ENCODE data around the gene D2HGDH. TPM values are rescaled to one million over a fixed set of nuclear protein-coding genes. Genes with fewer than 3 reads are reported as not detected.

Gene D2HGDH
- total and polyA plus RNA-seq, 8 donors, result 14.9 to 116 (median 25.6) TPM

GRCh38 chr2:241733391-241734207 is 831 bp upstream of the D2HGDH start:
- Histone ChIP-seq H3K27me3 (no peaks in the 10 kb centered on the region), H3K27ac (peak overlapping the region in 1 of 4 donors; percentile 82), H3K36me3 (no peaks in the 10 kb centered on the region), H3K4me3 (peak overlapping the region; percentile 85 to 100 (median 96)), H3K4me1 (no peaks in the 10 kb centered on the region), H3K9me3 (no peaks in the 10 kb centered on the region)
- TF ChIP-seq CTCF (IDR thresholded peaks at IDR 0.05), result no peak
- ATAC-seq (no peak), DNase-seq (peak in 2 of 6 donors; percentile 31 to 77), FAIRE-seq (no peak)
- 76 to 82% methylated on average over 23 of the region's 23 CpGs for WGBS, 2 donors
- intact Hi-C loops (cut with DNase I), result no loop called here

DNA sequence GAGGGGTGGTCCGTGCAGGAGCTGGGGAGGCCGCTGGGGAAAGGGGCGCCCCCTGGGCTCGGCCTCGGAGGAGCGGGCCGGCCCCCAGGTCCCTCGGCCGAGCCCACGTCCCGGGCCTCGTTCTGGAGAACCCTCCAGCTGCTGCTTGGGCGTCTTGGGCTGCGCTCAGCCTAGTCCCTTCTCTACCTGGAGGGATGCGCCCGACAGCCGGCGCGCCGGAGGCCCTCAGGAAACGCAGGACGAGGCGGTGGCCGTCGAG is 293 bp upstream of the D2HGDH start:
- 1 to 3% methylated on average over 14 to 25 of the region's 25 CpGs for WGBS, 2 donors
- TF ChIP-seq CTCF (IDR thresholded peaks at IDR 0.05), result no peak
- no peak for FAIRE-seq

GRCh38 chr2:241736111-241736510 is 1.7 kb downstream of the D2HGDH start:
- DNase-seq (no peak), FAIRE-seq (no peak), ATAC-seq (no peak)
- H3K4me1 ChIP-seq, result no peaks in the 10 kb centered on the region
- TF ChIP-seq CTCF (IDR thresholded peaks at IDR 0.05), result no peak
- no peaks in the 10 kb centered on the region for H3K27me3 ChIP-seq
- no peak overlapping the region for H3K4me3 ChIP-seq
- no peaks in the 10 kb centered on the region for H3K9me3 ChIP-seq
- H3K27ac ChIP-seq, result no peak overlapping the region
- intact Hi-C loops (cut with DNase I), result no loop called here
- no peaks in the 10 kb centered on the region for H3K36me3 ChIP-seq
- WGBS, 2 donors, result 71 to 78% methylated on average over 3 of the region's 3 CpGs

More for the DNA sequence above, 293 bp upstream of the D2HGDH start:
- H3K9me3 ChIP-seq, result no peaks in the 10 kb centered on the region
- H3K4me3 ChIP-seq, result peak overlapping the region; percentile 85 to 100 (median 96)
- H3K27ac ChIP-seq, result peak overlapping the region in 2 of 4 donors; percentile 50 to 82
- no peaks in the 10 kb centered on the region for H3K36me3 ChIP-seq
- ATAC-seq (peak in 1 of 4 donors; percentile 3), DNase-seq (peak in 1 of 6 donors; percentile 31)
- H3K4me1 ChIP-seq, result no peaks in the 10 kb centered on the region
- intact Hi-C loops (cut with DNase I), result no loop called here
- H3K27me3 ChIP-seq, result no peaks in the 10 kb centered on the region

- no peaks in the 10 kb centered on the region for H3K4me1 ChIP-seq
- H3K27ac ChIP-seq, result no peak overlapping the region
- intact Hi-C loops (cut with DNase I), result no loop called here
- no peak for ATAC-seq
- no peak for FAIRE-seq
- no peaks in the 10 kb centered on the region for H3K9me3 ChIP-seq
- WGBS, 2 donors, result 93% methylated on average over 17 of the region's 17 CpGs
- DNase-seq, result peak in 1 of 6 donors; percentile 54
- TF ChIP-seq CTCF (IDR thresholded peaks at IDR 0.05), result no peak
- H3K36me3 ChIP-seq, result no peaks in the 10 kb centered on the region
- no peaks in the 10 kb centered on the region for H3K27me3 ChIP-seq
- H3K4me3 ChIP-seq, result no peak overlapping the region
Measured at GRCh38 chr2:241738040-241738686, 3.7 kb downstream of the D2HGDH start.

DNA sequence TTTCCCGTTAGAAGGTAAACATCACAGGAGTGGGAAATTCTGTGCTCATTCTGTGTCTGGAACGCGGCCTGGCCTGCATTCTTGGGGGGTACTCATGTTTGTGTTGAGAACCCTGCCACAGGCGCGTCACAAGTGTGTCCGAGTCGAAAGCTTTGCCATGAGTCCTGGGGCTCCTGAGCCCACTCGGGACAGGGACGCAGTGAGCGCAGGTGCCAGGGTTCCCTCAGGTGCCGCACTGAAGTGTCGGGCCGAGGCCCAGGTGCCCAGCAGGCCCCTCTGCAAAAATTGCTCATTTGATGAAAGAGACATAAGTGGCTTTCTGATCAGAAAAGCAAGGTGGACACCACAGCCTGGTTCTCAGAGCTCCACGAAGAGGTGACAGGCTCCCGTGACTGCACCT is 4.7 kb downstream of the D2HGDH start:
- 94 to 95% methylated on average over 15 of the region's 15 CpGs for WGBS, 2 donors
- ATAC-seq (no peak), FAIRE-seq (no peak), DNase-seq (no peak)
- H3K36me3 ChIP-seq, result no peaks in the 10 kb centered on the region
- TF ChIP-seq CTCF (IDR thresholded peaks at IDR 0.05), result no peak
- no peaks in the 10 kb centered on the region for H3K4me1 ChIP-seq
- no peak overlapping the region for H3K27ac ChIP-seq
- H3K9me3 ChIP-seq, result no peaks in the 10 kb centered on the region
- intact Hi-C loops (cut with DNase I), result no loop called here
- no peak overlapping the region for H3K4me3 ChIP-seq
- H3K27me3 ChIP-seq, result no peaks in the 10 kb centered on the region

All from pancreas (tissue), 10 donors.